Hematopoietic multipotent progenitor cell treated with erythropoietin and hydrocortisone succinate and interleukin-3 and kit ligand, for 17 days (in vitro differentiated cells): ENCODE data around the gene RSKR.
A peak's percentile ranks its signal among the peaks of the same experiment; 100 is the strongest.
"Not testable (repeated sequence)": the region's sequence is repeated elsewhere in the genome, so short reads cannot be mapped to it uniquely, and the experiment has no call there.

Source experiments
- DNase-seq: peaks from one replicate; pipeline ENCODE4 v3.0.0-alpha.2; 2015; ENCODE audit warnings: low spot score

The RSKR gene

GRCh38 chr17:28613931-28614381, at the start of gene RSKR:
Gene RSKR (minus strand): TSS chr17:28614185. CDS start chr17:28614161, 24 bp downstream.
- DNase-seq: no peak

- no peak for DNase-seq
Observed at GRCh38 chr17:28663723-28664122, 49.7 kb upstream of the RSKR start.

- DNase-seq: no peak
Observed at GRCh38 chr17:28662527-28662829, 48.5 kb upstream of the RSKR start.

GRCh38 chr17:28661635-28662526, 47.9 kb upstream of the RSKR start, which contains the start of the genes SDF2 and SUPT6H:
Gene SDF2 (minus strand): TSS chr17:28661906. CDS start chr17:28661876, 30 bp downstream.
Gene SUPT6H (plus strand): TSS chr17:28662205. CDS start chr17:28673402, 11,197 bp downstream.
- peak; percentile 95 for DNase-seq

GRCh38 chr17:28659497-28659881, 45.5 kb upstream of the RSKR start:
- not testable (repeated sequence) for DNase-seq

GRCh38 chr17:28658766-28659496, 44.9 kb upstream of the RSKR start:
- DNase-seq: not testable (repeated sequence)

GRCh38 chr17:28658342-28658741, 44.4 kb upstream of the RSKR start:
- DNase-seq: not testable (repeated sequence)

- no peak for DNase-seq
Observed at GRCh38 chr17:28657756-28658155, 43.8 kb upstream of the RSKR start.

- no peak for DNase-seq
Observed at GRCh38 chr17:28655160-28655559, 41.2 kb upstream of the RSKR start.

- no peak for DNase-seq
Observed at GRCh38 chr17:28648698-28649097, 34.7 kb upstream of the RSKR start.

GRCh38 chr17:28646039-28646754, 32.2 kb upstream of the RSKR start:
- peak; percentile 25 for DNase-seq

- no peak for DNase-seq
Observed at GRCh38 chr17:28645576-28645939, 31.6 kb upstream of the RSKR start.

GRCh38 chr17:28644787-28645575, 31.0 kb upstream of the RSKR start, which contains the start of gene BLTP2:
Gene BLTP2 (minus strand): TSS chr17:28645158. CDS start chr17:28645056, 102 bp downstream.
- DNase-seq: peak; percentile 95

- DNase-seq: peak; percentile 57
Observed at GRCh38 chr17:28643983-28644786, 30.2 kb upstream of the RSKR start.

GRCh38 chr17:28641579-28641978, 27.6 kb upstream of the RSKR start:
- no peak for DNase-seq

- DNase-seq: no peak
Observed at GRCh38 chr17:28635506-28635905, 21.5 kb upstream of the RSKR start.

GRCh38 chr17:28634206-28634865, 20.4 kb upstream of the RSKR start:
- DNase-seq: no peak

GRCh38 chr17:28626818-28627217, 12.8 kb upstream of the RSKR start:
- DNase-seq: no peak

GRCh38 chr17:28624148-28624547, 10.2 kb upstream of the RSKR start:
- DNase-seq: no peak

- no peak for DNase-seq
Observed at GRCh38 chr17:28623696-28624095, 9.7 kb upstream of the RSKR start.
